ENCODE data around the gene CERS5.
A peak's percentile ranks its signal among the peaks of the same experiment; 100 is the strongest.

CERS5 gene

GRCh38 chr12:50167049-50167828 lies at the start of gene CERS5:
Gene CERS5 (minus strand): TSS chr12:50167369. CDS start chr12:50167297, 72 bp downstream.
- Histone ChIP-seq H2AFZ (ENCODE audit: low read depth, low read length) (peak within 1 kb of the TSS; percentile 56), H3K4me1 (ENCODE audit: insufficient read depth, low read length) (peaks cover 5% of the 10 kb centered on the region), H3K36me3 (ENCODE audit: insufficient read depth, low read length) (peaks cover 3% of the 10 kb centered on the region), H3K4me3 (ENCODE audit: low read length) (peak within 1 kb of the TSS; percentile 81), H3K27me3 (ENCODE audit: insufficient read depth, low read length) (no peaks in the 10 kb centered on the region), H3K9me3 (ENCODE audit: low read length) (peaks cover 4% of the 10 kb centered on the region)

DNA sequence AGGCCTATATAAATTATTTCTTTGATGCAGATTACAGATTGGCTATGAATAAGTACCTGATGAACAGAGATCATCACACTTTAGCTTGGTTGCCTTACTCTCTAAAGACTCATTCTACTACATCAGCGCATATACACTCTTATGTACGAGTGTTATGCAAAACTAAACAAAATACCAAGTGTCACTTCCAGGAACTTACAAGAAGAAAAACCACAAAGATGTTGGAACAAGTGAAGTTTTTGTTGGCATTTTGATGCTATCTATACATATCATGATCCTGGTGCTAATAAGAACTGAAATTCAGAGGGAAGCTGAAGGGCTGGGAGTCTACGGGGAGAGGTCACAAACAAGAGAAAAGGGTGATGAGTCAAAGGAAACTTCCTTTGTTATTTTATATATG lies 47.9 kb upstream of the CERS5 start:
- Histone ChIP-seq H3K36me3 (ENCODE audit: insufficient read depth, low read length) (no peaks in the 10 kb centered on the region), H3K4me1 (ENCODE audit: insufficient read depth, low read length) (no peaks in the 10 kb centered on the region), H3K9me3 (ENCODE audit: low read length) (no peaks in the 10 kb centered on the region), H2AFZ (ENCODE audit: low read depth, low read length) (no peak overlapping the region), H3K4me3 (ENCODE audit: low read length) (no peak overlapping the region), H3K27me3 (ENCODE audit: insufficient read depth, low read length) (no peaks in the 10 kb centered on the region)

DNA sequence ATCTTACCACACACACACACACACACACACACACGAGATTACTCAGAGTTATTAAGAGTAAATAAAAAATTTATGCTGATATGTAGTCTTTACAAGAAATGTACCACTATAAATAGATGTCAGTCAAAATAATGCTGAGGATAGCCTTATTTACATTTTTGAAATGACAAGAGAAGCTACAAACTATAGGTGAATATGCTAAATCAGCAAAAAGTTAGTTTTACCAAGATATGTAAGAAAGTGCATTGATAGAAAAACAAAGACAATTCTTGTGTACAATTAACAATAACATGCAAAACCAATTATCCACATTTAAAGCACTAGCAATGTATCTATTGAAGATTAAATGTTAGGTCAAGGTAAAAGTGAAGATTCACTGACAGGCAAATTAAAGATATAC lies 46.8 kb upstream of the CERS5 start:
- H3K36me3 ChIP-seq (ENCODE audit: insufficient read depth, low read length), result no peaks in the 10 kb centered on the region
- H2AFZ ChIP-seq (ENCODE audit: low read depth, low read length), result no peak overlapping the region
- H3K4me3 ChIP-seq (ENCODE audit: low read length), result no peak overlapping the region
- H3K9me3 ChIP-seq (ENCODE audit: low read length), result no peaks in the 10 kb centered on the region
- no peaks in the 10 kb centered on the region for H3K4me1 ChIP-seq (ENCODE audit: insufficient read depth, low read length)
- no peaks in the 10 kb centered on the region for H3K27me3 ChIP-seq (ENCODE audit: insufficient read depth, low read length)

DNA sequence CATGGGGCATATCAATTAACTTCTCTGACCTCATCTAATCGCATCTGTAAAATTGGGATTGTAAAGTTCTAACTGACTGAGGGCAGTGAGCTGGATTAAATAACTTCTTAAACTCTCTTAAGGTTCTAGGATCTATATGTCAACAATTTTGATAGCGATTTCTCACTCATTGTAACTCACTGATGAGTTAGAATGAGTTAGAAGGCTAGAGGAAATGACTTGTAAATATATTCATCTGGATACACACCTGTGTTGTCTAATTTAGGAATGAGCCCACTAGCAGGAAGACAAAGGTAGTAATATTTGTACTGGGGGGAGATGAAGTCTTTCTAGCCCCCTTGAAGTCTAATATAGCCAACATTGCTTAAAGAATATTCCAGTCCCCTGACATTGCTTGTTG lies 46.3 kb upstream of the CERS5 start:
- no peak overlapping the region for H2AFZ ChIP-seq (ENCODE audit: low read depth, low read length)
- no peaks in the 10 kb centered on the region for H3K9me3 ChIP-seq (ENCODE audit: low read length)
- H3K4me1 ChIP-seq (ENCODE audit: insufficient read depth, low read length), result no peaks in the 10 kb centered on the region
- no peak overlapping the region for H3K4me3 ChIP-seq (ENCODE audit: low read length)
- H3K36me3 ChIP-seq (ENCODE audit: insufficient read depth, low read length), result no peaks in the 10 kb centered on the region
- H3K27me3 ChIP-seq (ENCODE audit: insufficient read depth, low read length), result no peaks in the 10 kb centered on the region

- Histone ChIP-seq H3K9me3 (ENCODE audit: low read length) (no peaks in the 10 kb centered on the region), H3K4me3 (ENCODE audit: low read length) (no peak overlapping the region), H3K4me1 (ENCODE audit: insufficient read depth, low read length) (no peaks in the 10 kb centered on the region), H3K27me3 (ENCODE audit: insufficient read depth, low read length) (no peaks in the 10 kb centered on the region), H3K36me3 (ENCODE audit: insufficient read depth, low read length) (no peaks in the 10 kb centered on the region), H2AFZ (ENCODE audit: low read depth, low read length) (no peak overlapping the region)
Observed at GRCh38 chr12:50212071-50212467, 44.9 kb upstream of the CERS5 start.

DNA sequence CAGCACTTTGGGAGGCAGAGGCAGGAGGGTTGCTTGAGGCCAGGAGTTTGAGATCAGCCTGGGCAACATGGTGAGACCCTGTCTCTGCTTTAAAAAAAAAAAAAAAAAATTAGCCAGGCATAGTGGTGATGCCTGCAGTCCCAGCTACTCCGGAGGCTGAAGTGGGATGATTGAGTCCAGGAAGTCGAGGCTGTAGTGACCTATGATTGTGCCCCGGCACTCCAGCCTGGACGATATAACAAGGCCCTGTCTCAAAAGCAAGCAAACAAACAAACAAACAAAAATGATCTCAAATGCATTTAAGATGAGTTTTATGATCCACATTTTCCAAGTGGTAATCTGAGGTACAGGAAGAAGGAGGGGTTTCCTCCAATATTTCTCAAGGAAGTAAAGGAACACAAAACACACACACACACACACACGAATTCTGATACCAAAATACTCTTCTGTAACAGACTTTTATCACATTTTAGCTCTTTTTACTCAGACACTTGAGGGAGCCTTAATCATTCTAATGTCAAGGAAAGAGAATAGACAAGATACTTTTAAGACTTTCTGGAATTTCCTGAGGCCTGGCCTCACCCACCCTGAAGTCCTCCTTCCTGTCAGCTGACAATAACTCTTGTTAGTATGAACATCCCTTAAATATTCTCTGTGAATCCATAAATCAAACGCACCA lies 44.4 kb upstream of the CERS5 start:
- Histone ChIP-seq H3K4me1 (ENCODE audit: insufficient read depth, low read length) (no peaks in the 10 kb centered on the region), H3K27me3 (ENCODE audit: insufficient read depth, low read length) (no peaks in the 10 kb centered on the region), H3K36me3 (ENCODE audit: insufficient read depth, low read length) (no peaks in the 10 kb centered on the region), H2AFZ (ENCODE audit: low read depth, low read length) (no peak overlapping the region), H3K4me3 (ENCODE audit: low read length) (no peak overlapping the region), H3K9me3 (ENCODE audit: low read length) (no peaks in the 10 kb centered on the region)

DNA sequence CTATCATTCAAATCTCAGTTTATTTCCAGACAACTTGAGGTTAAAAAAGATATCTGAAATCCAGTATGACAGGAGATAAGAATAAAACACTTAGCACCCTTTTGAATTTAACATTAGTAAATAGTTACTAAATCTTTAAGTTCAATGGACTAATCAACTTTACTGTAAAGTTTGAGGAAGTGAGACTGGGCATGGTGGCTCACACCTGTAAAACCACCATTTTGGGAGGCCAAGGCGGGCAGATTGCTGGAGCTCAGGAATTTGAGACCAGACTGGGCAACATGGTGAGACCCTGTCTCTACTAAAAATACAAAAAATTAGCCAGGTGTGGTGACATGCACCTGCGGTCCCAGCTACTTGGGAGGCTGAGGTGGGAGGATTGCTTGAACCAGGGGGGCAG lies 40.3 kb upstream of the CERS5 start:
- Histone ChIP-seq H3K4me3 (ENCODE audit: low read length) (no peak overlapping the region), H3K27me3 (ENCODE audit: insufficient read depth, low read length) (no peaks in the 10 kb centered on the region), H3K4me1 (ENCODE audit: insufficient read depth, low read length) (no peaks in the 10 kb centered on the region), H3K36me3 (ENCODE audit: insufficient read depth, low read length) (peaks cover 23% of the 10 kb centered on the region), H2AFZ (ENCODE audit: low read depth, low read length) (no peak overlapping the region), H3K9me3 (ENCODE audit: low read length) (no peaks in the 10 kb centered on the region)

- Histone ChIP-seq H3K27me3 (ENCODE audit: insufficient read depth, low read length) (no peaks in the 10 kb centered on the region), H3K36me3 (ENCODE audit: insufficient read depth, low read length) (peaks cover 32% of the 10 kb centered on the region)
Observed at GRCh38 chr12:50205648-50206047, 38.5 kb upstream of the CERS5 start.

DNA sequence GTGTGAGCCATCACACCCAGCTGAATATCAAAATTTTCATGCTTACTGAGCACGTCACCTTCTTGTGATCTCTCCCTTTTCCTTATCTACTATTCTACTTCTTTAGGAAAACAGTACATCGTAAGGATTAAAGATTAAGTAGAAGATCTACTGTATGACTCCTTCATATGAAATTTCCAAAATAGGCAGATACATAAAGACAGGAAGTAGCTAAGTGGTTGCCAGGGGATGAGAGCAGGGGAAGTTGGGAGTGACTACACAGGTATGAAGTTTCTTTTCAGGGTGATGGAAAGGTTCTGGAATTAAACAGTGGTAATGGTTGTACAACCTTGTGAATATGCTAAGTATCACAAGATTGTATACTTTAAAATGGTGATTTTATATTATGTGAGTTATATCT lies 36.5 kb upstream of the CERS5 start:
- H2AFZ ChIP-seq (ENCODE audit: low read depth, low read length), result no peak overlapping the region
- no peaks in the 10 kb centered on the region for H3K4me1 ChIP-seq (ENCODE audit: insufficient read depth, low read length)
- H3K4me3 ChIP-seq (ENCODE audit: low read length), result no peak overlapping the region
- H3K36me3 ChIP-seq (ENCODE audit: insufficient read depth, low read length), result peaks cover 40% of the 10 kb centered on the region
- H3K27me3 ChIP-seq (ENCODE audit: insufficient read depth, low read length), result no peaks in the 10 kb centered on the region
- H3K9me3 ChIP-seq (ENCODE audit: low read length), result no peaks in the 10 kb centered on the region

More at GRCh38 chr12:50205648-50206047, 38.5 kb upstream of the CERS5 start:
- Histone ChIP-seq H3K4me3 (ENCODE audit: low read length) (no peak overlapping the region), H3K9me3 (ENCODE audit: low read length) (no peaks in the 10 kb centered on the region), H3K4me1 (ENCODE audit: insufficient read depth, low read length) (no peaks in the 10 kb centered on the region), H2AFZ (ENCODE audit: low read depth, low read length) (no peak overlapping the region)

- Histone ChIP-seq H2AFZ (ENCODE audit: low read depth, low read length) (no peak overlapping the region), H3K27me3 (ENCODE audit: insufficient read depth, low read length) (no peaks in the 10 kb centered on the region), H3K36me3 (ENCODE audit: insufficient read depth, low read length) (peaks cover 44% of the 10 kb centered on the region), H3K4me1 (ENCODE audit: insufficient read depth, low read length) (no peaks in the 10 kb centered on the region), H3K9me3 (ENCODE audit: low read length) (no peaks in the 10 kb centered on the region), H3K4me3 (ENCODE audit: low read length) (no peak overlapping the region)
Observed at GRCh38 chr12:50201987-50202521, 34.9 kb upstream of the CERS5 start.

DNA sequence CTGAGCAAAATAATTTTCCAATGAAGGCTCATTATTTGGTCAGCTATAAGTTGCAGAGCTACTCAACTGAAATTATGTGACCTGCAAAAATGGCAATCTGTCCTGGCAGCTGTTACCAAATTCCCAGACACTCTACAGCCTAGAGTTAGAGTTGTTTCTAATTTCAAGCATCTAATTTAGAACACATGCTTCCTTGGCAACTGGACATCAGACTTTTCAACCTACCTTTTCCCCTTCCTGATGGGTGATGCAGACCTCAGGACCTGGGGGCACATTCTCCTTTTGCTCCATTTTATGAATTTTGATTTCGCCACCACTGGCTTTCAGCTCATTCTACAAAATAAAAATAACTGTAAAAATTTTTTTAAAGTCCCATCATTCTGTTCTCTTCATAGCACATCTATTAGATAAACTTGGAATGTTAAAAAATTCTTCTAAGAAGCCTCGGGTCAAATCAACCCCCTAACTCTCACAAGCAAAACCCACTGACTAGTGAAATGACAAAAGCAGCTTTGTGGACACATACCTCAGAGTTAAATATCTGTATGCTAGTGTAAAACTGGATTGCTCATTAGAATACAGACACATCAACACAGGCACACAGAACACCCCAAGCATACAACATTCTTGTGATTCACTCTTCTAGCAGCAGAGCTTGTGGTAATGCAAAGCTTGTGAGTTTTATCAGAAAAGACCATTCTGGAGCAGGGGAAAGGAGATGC lies 33.5 kb upstream of the CERS5 start:
- Histone ChIP-seq H3K36me3 (ENCODE audit: insufficient read depth, low read length) (peaks cover 42% of the 10 kb centered on the region), H3K4me1 (ENCODE audit: insufficient read depth, low read length) (no peaks in the 10 kb centered on the region), H3K27me3 (ENCODE audit: insufficient read depth, low read length) (no peaks in the 10 kb centered on the region), H3K9me3 (ENCODE audit: low read length) (no peaks in the 10 kb centered on the region), H3K4me3 (ENCODE audit: low read length) (no peak overlapping the region), H2AFZ (ENCODE audit: low read depth, low read length) (no peak overlapping the region)

DNA sequence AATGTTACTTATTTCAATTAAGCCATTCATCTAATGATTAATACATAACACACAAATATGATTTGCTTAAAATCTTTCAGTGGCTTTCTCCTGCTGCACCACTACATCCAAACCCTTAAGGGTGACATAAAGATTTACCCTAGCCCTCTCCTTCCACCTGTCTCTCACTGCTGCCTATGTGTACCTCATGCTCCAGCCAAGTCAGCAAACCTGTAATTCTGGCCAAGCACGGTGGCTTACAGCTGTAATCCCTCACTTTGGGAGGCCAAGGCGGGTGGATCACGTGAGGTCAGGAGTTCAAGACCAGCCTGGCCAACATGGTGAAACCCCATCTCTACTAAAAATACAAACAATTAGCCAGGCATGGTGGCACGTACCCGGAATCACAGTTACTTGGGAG lies 31.7 kb upstream of the CERS5 start:
- H3K4me3 ChIP-seq (ENCODE audit: low read length), result no peak overlapping the region
- H2AFZ ChIP-seq (ENCODE audit: low read depth, low read length), result no peak overlapping the region
- H3K27me3 ChIP-seq (ENCODE audit: insufficient read depth, low read length), result no peaks in the 10 kb centered on the region
- no peaks in the 10 kb centered on the region for H3K9me3 ChIP-seq (ENCODE audit: low read length)
- peaks cover 28% of the 10 kb centered on the region for H3K36me3 ChIP-seq (ENCODE audit: insufficient read depth, low read length)
- no peaks in the 10 kb centered on the region for H3K4me1 ChIP-seq (ENCODE audit: insufficient read depth, low read length)

DNA sequence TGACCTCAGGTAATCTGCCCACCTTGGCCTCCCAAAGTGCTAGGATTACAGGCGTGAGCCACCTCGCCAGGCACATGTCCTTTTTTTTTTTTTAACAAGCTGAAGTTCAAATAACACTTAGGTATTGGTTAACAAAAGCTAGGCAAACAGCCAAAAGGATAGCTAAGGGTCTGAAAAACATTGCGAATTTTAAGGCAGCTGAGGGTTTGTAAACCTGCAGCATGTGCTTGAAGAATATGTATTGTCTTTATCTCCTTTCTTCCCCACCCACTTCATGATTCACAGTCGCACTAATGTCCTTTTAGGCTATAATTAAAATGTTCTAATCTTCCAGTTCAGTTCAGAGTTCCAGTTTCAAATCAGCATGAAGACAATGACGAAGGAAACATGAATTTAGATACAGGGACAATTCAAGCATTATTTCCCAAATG lies 30.1 kb upstream of the CERS5 start:
- Histone ChIP-seq H3K27me3 (ENCODE audit: insufficient read depth, low read length) (no peaks in the 10 kb centered on the region), H2AFZ (ENCODE audit: low read depth, low read length) (no peak overlapping the region), H3K36me3 (ENCODE audit: insufficient read depth, low read length) (peaks cover 26% of the 10 kb centered on the region), H3K9me3 (ENCODE audit: low read length) (no peaks in the 10 kb centered on the region), H3K4me3 (ENCODE audit: low read length) (no peak overlapping the region), H3K4me1 (ENCODE audit: insufficient read depth, low read length) (no peaks in the 10 kb centered on the region)

Data from neuron (in vitro differentiated cells).